HEK293 (cell line): ENCODE data around the gene NAV2.

Experiments
- CTCF ChIA-PET: fragments of 350-600 bp; formaldehyde crosslinking; extraction: SDS; loops from one replicate; lab custom pipeline; 2021; ENCODE audit warnings: antibody characterized with exemption; lab: Yijun Ruan, JAX
- POLR2A ChIA-PET: fragments of 300-600 bp; formaldehyde crosslinking; extraction: SDS; loops from one replicate; lab custom pipeline; 2020; ENCODE audit warnings: antibody characterized with exemption, inconsistent platforms; lab: Yijun Ruan, JAX
- H3K27ac ChIP-seq: fragments of 200-500 bp; sonication (Bioruptor generic); 2 replicates; pipeline ENCODE4 v1.5.1; 2014; ENCODE audit warnings: low read depth, low read length, control low read depth, inconsistent platforms; ENCODE audit errors: extremely low read depth
- H3K36me3 ChIP-seq, 2 experiments: fragments of 200-500 bp in 1 of 2; sonication (Bioruptor generic) in 1 of 2; 1 replicate in 1 of 2; 2 replicates in 1 of 2; pipeline ENCODE4 v1.5.1; 2014 to 2017; ENCODE audit warnings: inconsistent platforms in 2 of 2, low read length in 2 of 2; ENCODE audit not compliant: control insufficient read depth in 2 of 2, insufficient read depth in 1 of 2
- H3K4me1 ChIP-seq: fragments of 200-500 bp; sonication (Bioruptor generic); 2 replicates; pipeline ENCODE4 v1.5.1; 2014; ENCODE audit warnings: mild to moderate bottlenecking, low read length, inconsistent platforms; ENCODE audit not compliant: control insufficient read depth, insufficient read depth
- H3K4me3 ChIP-seq: 2 replicates; pipeline ENCODE4 v1.5.1; 2011; ENCODE audit warnings: low read depth, mild to moderate bottlenecking, control low read depth, low read length, moderate library complexity
- H3K9me3 ChIP-seq: fragments of 200-500 bp; sonication (Bioruptor generic); 2 replicates; pipeline ENCODE4 v1.5.1; 2014; ENCODE audit warnings: low read depth, low read length, inconsistent platforms; ENCODE audit not compliant: control insufficient read depth, insufficient read depth
- FEZF1 ChIP-seq: fragments of 450-650 bp; formaldehyde crosslinking; IDR thresholded peaks from 2 replicates; pipeline ENCODE4 v1.5.1; 2016; ENCODE audit warnings: missing biosample characterization, missing genetic modification characterization
- GLIS1 ChIP-seq: fragments of 450-650 bp; formaldehyde crosslinking; IDR thresholded peaks from 2 replicates; pipeline ENCODE4 v1.5.1; 2016; ENCODE audit warnings: missing biosample characterization, missing genetic modification characterization
- MYNN ChIP-seq: fragments of 450-650 bp; formaldehyde crosslinking; IDR thresholded peaks from 2 replicates; pipeline ENCODE4 v1.5.1; 2016; ENCODE audit warnings: missing biosample characterization, missing genetic modification characterization, borderline replicate concordance
- WT1 ChIP-seq: fragments of 450-650 bp; formaldehyde crosslinking; IDR thresholded peaks from 2 replicates; pipeline ENCODE4 v1.5.1; 2016; ENCODE audit warnings: missing biosample characterization, missing genetic modification characterization
- YY1 ChIP-seq: fragments of 450-650 bp; formaldehyde crosslinking; IDR thresholded peaks from 2 replicates; pipeline ENCODE4 v1.5.1; 2018; ENCODE audit warnings: missing biosample characterization, missing genetic modification characterization
- ZNF140 ChIP-seq: fragments of 450-650 bp; formaldehyde crosslinking; IDR thresholded peaks from 2 replicates; pipeline ENCODE4 v1.5.1; 2016; ENCODE audit warnings: missing biosample characterization, missing genetic modification characterization
- ZNF175 ChIP-seq: fragments of 450-650 bp; formaldehyde crosslinking; IDR thresholded peaks from 2 replicates; pipeline ENCODE4 v1.5.1; 2016; ENCODE audit warnings: missing biosample characterization, missing genetic modification characterization
- ZNF223 ChIP-seq: fragments of 450-650 bp; formaldehyde crosslinking; IDR thresholded peaks from 2 replicates; pipeline ENCODE4 v1.5.1; 2016; ENCODE audit warnings: missing biosample characterization, missing genetic modification characterization
- ZNF404 ChIP-seq: fragments of 450-650 bp; formaldehyde crosslinking; IDR thresholded peaks from 2 replicates; pipeline ENCODE4 v1.5.1; 2017; ENCODE audit warnings: missing biosample characterization, missing genetic modification characterization
- ZNF416 ChIP-seq: fragments of 450-650 bp; formaldehyde crosslinking; IDR thresholded peaks from 2 replicates; pipeline ENCODE4 v1.5.1; 2016; ENCODE audit warnings: missing biosample characterization, missing genetic modification characterization
- ZNF530 ChIP-seq: fragments of 450-650 bp; formaldehyde crosslinking; IDR thresholded peaks from 2 replicates; pipeline ENCODE4 v1.5.1; 2016; ENCODE audit warnings: low read depth, missing biosample characterization, missing genetic modification characterization
- ZNF600 ChIP-seq: fragments of 450-650 bp; formaldehyde crosslinking; IDR thresholded peaks from 2 replicates; pipeline ENCODE4 v1.5.1; 2016; ENCODE audit warnings: missing biosample characterization, missing genetic modification characterization
- ZNF654 ChIP-seq: fragments of 450-650 bp; formaldehyde crosslinking; IDR thresholded peaks from 2 replicates; pipeline ENCODE4 v1.5.1; 2016; ENCODE audit warnings: low read depth, missing biosample characterization, missing genetic modification characterization
- TF ChIP-seq, protein P1 (sequence below): fragments of 450-650 bp; IDR thresholded peaks from 2 replicates; pipeline ENCODE4 v1.5.1; 2018; ENCODE audit warnings: missing biosample characterization, mild to moderate bottlenecking, missing genetic modification characterization
- TF ChIP-seq, protein P2 (sequence below): fragments of 450-650 bp; formaldehyde crosslinking; IDR thresholded peaks from 2 replicates; pipeline ENCODE4 v1.5.1; 2017; ENCODE audit warnings: missing biosample characterization, missing genetic modification characterization
- TF ChIP-seq, protein P3 (sequence below): fragments of 450-650 bp; formaldehyde crosslinking; IDR thresholded peaks from 2 replicates; pipeline ENCODE4 v1.5.1; 2016; ENCODE audit warnings: missing biosample characterization, missing genetic modification characterization

The NAV2 gene

DNA sequence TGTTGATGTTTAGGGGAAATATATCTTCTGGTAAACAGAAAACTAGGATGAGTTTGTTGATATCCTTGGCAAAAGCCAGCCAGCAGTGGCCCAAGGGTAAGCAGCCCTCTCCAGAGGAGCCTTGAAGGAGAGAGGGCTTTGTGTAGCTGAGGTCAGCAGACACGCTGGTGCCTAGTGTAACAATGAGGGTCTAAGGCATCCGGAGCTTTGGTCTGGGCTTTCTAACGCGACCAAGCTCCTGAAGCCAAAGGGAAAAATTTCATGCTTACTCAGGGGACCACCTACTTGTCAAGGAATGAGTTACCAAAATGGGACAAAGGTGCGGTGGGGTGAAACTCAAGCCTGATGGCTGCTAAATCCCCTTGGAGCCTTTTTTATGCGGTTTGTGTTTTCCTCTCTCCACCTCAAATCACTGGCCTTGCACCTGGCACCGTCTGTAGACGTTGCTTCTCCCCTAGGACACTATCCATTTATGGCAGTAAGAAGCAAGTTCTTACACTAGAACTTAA lies 312.7 kb downstream of the NAV2 start:
- POLR2A ChIA-PET: no interaction called here
- Histone ChIP-seq H3K4me1 (peaks cover 22% of the 10 kb centered on the region), H3K36me3 (no peaks in the 10 kb centered on the region), H3K27ac (no peak overlapping the region), H3K4me3 (no peak overlapping the region), H3K9me3 (no peaks in the 10 kb centered on the region)
- CTCF ChIA-PET: interaction anchor here (1.1 to 2.1 kb wide), 4 partner anchors 9 to 85 kb away, joined by 3 to 8 read pairs (median 6); no protein-coding TSS in a partner anchor
- TF ChIP-seq ZNF140 (tag by site-specific recombination): no peak
- no peak for TF ChIP-seq ZNF654 (tag by site-specific recombination)
- no peak for TF ChIP-seq ZNF530 (tag by site-specific recombination)
- TF ChIP-seq MYNN: no peak
- TF ChIP-seq, protein P1, sequence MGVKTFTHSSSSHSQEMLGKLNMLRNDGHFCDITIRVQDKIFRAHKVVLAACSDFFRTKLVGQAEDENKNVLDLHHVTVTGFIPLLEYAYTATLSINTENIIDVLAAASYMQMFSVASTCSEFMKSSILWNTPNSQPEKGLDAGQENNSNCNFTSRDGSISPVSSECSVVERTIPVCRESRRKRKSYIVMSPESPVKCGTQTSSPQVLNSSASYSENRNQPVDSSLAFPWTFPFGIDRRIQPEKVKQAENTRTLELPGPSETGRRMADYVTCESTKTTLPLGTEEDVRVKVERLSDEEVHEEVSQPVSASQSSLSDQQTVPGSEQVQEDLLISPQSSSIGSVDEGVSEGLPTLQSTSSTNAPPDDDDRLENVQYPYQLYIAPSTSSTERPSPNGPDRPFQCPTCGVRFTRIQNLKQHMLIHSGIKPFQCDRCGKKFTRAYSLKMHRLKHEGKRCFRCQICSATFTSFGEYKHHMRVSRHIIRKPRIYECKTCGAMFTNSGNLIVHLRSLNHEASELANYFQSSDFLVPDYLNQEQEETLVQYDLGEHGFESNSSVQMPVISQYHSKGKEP: no peak
- no peak for TF ChIP-seq ZNF404 (tag by site-specific recombination)
- TF ChIP-seq, protein P2, sequence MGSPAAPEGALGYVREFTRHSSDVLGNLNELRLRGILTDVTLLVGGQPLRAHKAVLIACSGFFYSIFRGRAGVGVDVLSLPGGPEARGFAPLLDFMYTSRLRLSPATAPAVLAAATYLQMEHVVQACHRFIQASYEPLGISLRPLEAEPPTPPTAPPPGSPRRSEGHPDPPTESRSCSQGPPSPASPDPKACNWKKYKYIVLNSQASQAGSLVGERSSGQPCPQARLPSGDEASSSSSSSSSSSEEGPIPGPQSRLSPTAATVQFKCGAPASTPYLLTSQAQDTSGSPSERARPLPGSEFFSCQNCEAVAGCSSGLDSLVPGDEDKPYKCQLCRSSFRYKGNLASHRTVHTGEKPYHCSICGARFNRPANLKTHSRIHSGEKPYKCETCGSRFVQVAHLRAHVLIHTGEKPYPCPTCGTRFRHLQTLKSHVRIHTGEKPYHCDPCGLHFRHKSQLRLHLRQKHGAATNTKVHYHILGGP (tag by site-specific recombination): no peak
- TF ChIP-seq YY1: no peak

DNA sequence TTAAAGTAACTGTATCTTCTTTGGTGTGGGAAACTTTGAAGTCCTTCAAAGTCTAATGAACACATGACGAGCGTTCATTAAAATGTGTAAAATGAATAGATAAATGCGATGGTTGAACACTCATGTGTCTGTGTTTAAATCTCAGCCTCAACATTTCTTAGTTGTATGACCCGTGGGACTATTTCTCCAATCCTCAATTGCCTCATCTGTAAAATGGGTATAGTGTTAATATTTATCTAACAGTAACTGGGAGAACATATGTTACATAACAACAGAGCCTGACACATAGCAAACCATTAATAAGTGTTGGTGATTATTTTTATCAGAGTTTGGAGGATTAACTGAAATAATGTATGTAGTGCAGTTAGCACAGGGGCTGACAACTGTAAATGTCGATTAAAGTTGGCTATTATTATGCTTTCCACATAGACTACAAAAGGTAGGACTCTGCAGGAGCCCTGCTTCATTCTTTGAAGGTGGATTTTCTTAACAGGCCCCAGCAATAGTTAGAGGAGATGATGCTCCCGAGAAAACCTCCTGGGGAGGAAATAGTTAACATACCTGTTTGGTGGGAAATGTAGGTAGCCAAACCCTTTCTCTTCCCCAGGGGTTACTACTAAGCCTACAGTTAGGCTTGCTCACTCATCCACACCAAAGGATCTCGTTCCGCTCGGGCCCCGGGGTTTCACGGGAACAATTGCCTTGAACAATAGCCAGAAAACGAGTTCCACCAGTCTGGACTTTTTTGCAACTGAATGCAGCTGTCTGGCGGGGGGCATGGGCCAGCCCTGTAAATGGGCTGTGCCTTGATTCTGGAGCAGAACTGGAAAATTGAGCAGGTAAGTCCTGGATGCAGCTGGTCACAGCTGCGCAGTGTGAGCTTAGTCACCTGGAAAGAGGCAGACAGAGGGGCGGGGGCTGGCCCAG lies 314.3 kb downstream of the NAV2 start:
- CTCF ChIA-PET: interaction anchor here (0.6 to 2.4 kb wide), 4 partner anchors 75 to 692 kb away, joined by 3 to 9 read pairs (median 6); no protein-coding TSS in a partner anchor
- no peak overlapping the region for H3K4me3 ChIP-seq
- POLR2A ChIA-PET: interaction anchor here (1.1 kb wide), 1 partner anchor 85 kb away, joined by 4 read pairs; no protein-coding TSS in a partner anchor
- H3K4me1 ChIP-seq: peaks cover 24% of the 10 kb centered on the region
- H3K9me3 ChIP-seq: no peaks in the 10 kb centered on the region
- TF ChIP-seq ZNF175: no peak
- TF ChIP-seq ZNF600 (tag by site-specific recombination): peak; percentile 50; the same call in 1 of the 2 replicates
- H3K36me3 ChIP-seq: no peaks in the 10 kb centered on the region
- H3K27ac ChIP-seq: no peak overlapping the region

DNA sequence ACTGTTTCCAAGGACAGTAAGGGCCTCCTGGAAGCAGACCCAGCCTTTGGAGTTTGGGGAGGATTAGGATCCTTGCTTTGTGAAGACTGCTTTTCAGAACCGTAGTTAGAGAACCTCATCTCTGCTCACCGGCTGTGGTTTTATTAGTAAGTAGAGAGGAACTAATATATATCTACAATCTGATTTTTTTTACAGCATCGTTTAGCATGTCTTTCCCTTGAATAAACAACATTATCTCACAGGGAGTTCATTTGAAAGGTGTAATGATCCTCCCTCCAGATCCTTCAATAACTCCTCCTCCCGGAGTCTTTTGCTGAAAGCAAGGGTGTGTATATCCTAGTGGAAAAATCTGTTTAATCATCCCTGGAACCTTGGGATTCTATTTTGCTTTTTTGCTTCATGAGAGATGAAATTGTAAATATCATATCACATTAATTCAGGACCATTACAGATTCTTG lies 314.9 kb downstream of the NAV2 start:
- CTCF ChIA-PET: interaction anchor here (0.6 to 2.4 kb wide), 2 partner anchors 84 to 109 kb away, joined by 3 to 9 read pairs; no protein-coding TSS in a partner anchor
- peak; percentile 91 for TF ChIP-seq WT1 (tag by site-specific recombination)
- TF ChIP-seq, protein P3, sequence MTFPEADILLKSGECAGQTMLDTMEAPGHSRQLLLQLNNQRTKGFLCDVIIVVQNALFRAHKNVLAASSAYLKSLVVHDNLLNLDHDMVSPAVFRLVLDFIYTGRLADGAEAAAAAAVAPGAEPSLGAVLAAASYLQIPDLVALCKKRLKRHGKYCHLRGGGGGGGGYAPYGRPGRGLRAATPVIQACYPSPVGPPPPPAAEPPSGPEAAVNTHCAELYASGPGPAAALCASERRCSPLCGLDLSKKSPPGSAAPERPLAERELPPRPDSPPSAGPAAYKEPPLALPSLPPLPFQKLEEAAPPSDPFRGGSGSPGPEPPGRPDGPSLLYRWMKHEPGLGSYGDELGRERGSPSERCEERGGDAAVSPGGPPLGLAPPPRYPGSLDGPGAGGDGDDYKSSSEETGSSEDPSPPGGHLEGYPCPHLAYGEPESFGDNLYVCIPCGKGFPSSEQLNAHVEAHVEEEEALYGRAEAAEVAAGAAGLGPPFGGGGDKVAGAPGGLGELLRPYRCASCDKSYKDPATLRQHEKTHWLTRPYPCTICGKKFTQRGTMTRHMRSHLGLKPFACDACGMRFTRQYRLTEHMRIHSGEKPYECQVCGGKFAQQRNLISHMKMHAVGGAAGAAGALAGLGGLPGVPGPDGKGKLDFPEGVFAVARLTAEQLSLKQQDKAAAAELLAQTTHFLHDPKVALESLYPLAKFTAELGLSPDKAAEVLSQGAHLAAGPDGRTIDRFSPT (tag by site-specific recombination): no peak
- TF ChIP-seq GLIS1: peak; percentile 30; the same call in 1 of the 2 replicates
- no peak for TF ChIP-seq ZNF223 (tag by site-specific recombination)
- TF ChIP-seq FEZF1 (tag by site-specific recombination): peak; percentile 28
- TF ChIP-seq ZNF416: no peak
- Histone ChIP-seq H3K27ac (no peak overlapping the region), H3K4me3 (no peak overlapping the region), H3K9me3 (no peaks in the 10 kb centered on the region), H3K36me3 (no peaks in the 10 kb centered on the region), H3K4me1 (peaks cover 21% of the 10 kb centered on the region; the same call in 1 of the 2 replicates)
- POLR2A ChIA-PET: interaction anchor here (1.1 kb wide), 1 partner anchor 85 kb away, joined by 4 read pairs; no protein-coding TSS in a partner anchor
